ENCODE measurements around the gene BICDL2.
A peak's percentile ranks its signal among the peaks of the same experiment; 100 is the strongest.

BICDL2 gene

DNA sequence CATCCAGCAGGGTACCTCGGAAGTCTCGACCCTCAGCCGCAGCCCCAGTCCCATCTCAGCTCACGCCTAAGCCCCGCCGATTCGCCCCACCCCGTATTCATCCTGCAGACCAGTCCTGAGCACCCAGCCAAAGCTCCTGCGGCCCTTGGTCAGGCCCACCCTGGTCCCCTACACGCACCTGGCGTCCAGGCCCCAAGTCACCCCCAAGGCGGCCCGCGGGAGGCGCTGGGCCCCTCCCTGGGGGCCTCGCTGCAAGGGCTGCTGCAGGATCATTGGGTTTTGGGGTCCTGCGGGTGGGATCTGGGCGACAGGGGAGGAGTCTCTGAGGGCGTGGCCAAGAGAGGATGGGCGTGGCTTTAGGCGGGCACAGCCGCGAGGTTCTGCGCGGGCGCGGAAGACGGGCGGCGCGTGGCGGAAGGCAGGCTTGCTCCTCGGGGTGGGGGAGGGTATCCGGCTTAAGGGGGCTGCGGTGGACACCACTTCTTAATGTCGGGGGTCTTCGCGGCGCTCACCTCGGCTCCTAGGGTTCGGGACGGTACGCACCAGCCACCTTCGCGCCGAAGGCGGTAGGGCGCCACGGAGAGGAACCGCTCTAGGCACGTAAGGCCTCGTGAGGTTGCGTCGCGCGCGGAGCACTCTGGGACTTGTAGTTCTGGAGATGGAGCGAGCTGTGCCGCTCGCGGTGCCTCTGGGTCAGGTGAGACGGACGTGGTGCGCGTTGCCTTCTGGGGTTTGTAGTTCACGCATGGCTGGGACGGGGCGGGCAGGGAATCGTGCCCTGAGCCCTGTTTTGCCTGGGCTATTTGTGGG, 12.9 kb downstream of the BICDL2 start, which contains the start of the genes HCFC1R1 and THOC6 (continued):
- TF ChIP-seq, protein P1, sequence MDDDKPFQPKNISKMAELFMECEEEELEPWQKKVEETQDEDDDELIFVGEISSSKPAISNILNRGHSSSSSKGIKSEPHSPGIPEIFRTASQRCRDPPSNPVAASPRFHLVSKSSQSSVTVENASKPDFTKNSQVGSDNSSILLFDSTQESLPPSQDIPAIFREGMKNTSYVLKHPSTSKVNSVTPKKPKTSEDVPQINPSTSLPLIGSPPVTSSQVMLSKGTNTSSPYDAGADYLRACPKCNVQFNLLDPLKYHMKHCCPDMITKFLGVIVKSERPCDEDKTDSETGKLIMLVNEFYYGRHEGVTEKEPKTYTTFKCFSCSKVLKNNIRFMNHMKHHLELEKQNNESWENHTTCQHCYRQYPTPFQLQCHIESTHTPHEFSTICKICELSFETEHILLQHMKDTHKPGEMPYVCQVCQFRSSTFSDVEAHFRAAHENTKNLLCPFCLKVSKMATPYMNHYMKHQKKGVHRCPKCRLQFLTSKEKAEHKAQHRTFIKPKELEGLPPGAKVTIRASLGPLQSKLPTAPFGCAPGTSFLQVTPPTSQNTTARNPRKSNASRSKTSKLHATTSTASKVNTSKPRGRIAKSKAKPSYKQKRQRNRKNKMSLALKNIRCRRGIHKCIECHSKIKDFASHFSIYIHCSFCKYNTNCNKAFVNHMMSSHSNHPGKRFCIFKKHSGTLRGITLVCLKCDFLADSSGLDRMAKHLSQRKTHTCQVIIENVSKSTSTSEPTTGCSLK (tag by site-specific recombination; IDR thresholded peaks at IDR 0.05) = no peak
- TF ChIP-seq, protein P2, sequence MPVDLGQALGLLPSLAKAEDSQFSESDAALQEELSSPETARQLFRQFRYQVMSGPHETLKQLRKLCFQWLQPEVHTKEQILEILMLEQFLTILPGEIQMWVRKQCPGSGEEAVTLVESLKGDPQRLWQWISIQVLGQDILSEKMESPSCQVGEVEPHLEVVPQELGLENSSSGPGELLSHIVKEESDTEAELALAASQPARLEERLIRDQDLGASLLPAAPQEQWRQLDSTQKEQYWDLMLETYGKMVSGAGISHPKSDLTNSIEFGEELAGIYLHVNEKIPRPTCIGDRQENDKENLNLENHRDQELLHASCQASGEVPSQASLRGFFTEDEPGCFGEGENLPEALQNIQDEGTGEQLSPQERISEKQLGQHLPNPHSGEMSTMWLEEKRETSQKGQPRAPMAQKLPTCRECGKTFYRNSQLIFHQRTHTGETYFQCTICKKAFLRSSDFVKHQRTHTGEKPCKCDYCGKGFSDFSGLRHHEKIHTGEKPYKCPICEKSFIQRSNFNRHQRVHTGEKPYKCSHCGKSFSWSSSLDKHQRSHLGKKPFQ (tag by site-specific recombination; IDR thresholded peaks at IDR 0.05) = no peak
- TF ChIP-seq ZNF140 (tag by site-specific recombination; IDR thresholded peaks at IDR 0.05) = no peak
- TF ChIP-seq KLF8 (tag by site-specific recombination; IDR thresholded peaks at IDR 0.05) = peak; percentile 90
- no peak for TF ChIP-seq ZNF174 (tag by site-specific recombination; IDR thresholded peaks at IDR 0.05)
- TF ChIP-seq, protein P3, sequence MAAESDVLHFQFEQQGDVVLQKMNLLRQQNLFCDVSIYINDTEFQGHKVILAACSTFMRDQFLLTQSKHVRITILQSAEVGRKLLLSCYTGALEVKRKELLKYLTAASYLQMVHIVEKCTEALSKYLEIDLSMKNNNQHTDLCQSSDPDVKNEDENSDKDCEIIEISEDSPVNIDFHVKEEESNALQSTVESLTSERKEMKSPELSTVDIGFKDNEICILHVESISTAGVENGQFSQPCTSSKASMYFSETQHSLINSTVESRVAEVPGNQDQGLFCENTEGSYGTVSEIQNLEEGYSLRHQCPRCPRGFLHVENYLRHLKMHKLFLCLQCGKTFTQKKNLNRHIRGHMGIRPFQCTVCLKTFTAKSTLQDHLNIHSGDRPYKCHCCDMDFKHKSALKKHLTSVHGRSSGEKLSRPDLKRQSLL (tag by site-specific recombination; IDR thresholded peaks at IDR 0.05) = peak; percentile 97
- TF ChIP-seq ZNF239 (tag by site-specific recombination; IDR thresholded peaks at IDR 0.05) = peak; percentile 10; the same call in 1 of the 2 replicates
- TF ChIP-seq GLIS2 (tag by site-specific recombination; IDR thresholded peaks at IDR 0.05) = peak; percentile 93
- peak; percentile 91 for TF ChIP-seq ZNF600 (tag by site-specific recombination; IDR thresholded peaks at IDR 0.05)
- TF ChIP-seq ZSCAN30 (tag by site-specific recombination; IDR thresholded peaks at IDR 0.05) = peak; percentile 40
- TF ChIP-seq ZNF23 (tag by site-specific recombination; IDR thresholded peaks at IDR 0.05; ENCODE audit: borderline replicate concordance) = no peak

DNA sequence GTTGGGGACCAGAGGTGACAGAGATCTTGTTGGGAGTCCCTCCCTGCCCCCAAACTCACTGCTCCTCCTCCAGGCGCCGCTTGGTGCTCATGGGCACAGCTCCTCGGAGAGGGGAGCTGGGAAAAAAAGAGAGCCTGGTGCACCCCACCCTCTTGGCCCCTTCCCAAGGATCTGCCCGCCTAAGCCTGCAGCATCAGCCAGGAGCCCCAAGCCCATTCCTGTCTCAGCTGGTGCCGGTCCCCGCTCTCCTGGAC, 13.4 kb downstream of the BICDL2 start:
- H3K4me1 ChIP-seq (ENCODE audit: control insufficient read depth, insufficient read depth, low read length) = peaks cover 25% of the 10 kb centered on the region
- TF ChIP-seq, protein P4, sequence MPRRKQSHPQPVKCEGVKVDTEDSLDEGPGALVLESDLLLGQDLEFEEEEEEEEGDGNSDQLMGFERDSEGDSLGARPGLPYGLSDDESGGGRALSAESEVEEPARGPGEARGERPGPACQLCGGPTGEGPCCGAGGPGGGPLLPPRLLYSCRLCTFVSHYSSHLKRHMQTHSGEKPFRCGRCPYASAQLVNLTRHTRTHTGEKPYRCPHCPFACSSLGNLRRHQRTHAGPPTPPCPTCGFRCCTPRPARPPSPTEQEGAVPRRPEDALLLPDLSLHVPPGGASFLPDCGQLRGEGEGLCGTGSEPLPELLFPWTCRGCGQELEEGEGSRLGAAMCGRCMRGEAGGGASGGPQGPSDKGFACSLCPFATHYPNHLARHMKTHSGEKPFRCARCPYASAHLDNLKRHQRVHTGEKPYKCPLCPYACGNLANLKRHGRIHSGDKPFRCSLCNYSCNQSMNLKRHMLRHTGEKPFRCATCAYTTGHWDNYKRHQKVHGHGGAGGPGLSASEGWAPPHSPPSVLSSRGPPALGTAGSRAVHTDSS (tag by site-specific recombination; IDR thresholded peaks at IDR 0.05) = peak; percentile 6; the same call in 1 of the 2 replicates
- TF ChIP-seq ZXDB (tag by site-specific recombination; IDR thresholded peaks at IDR 0.05) = 0 out of 2 replicates have a peak, but pooled peaks have one; percentile 0
- 0 out of 2 replicates have a peak, but pooled peaks have one; percentile 2 for TF ChIP-seq ZIC2 (tag by site-specific recombination; IDR thresholded peaks at IDR 0.05)
- peak; percentile 9; the same call in 1 of the 2 replicates for TF ChIP-seq BCL11A (tag by site-specific recombination; IDR thresholded peaks at IDR 0.05; ENCODE audit: low read depth)
- TF ChIP-seq EGR2 (tag by site-specific recombination; IDR thresholded peaks at IDR 0.05; ENCODE audit: low read depth) = no peak
- TF ChIP-seq ZNF660 (tag by site-specific recombination; IDR thresholded peaks at IDR 0.05) = no peak
- TF ChIP-seq RBAK (tag by site-specific recombination; IDR thresholded peaks at IDR 0.05) = no peak
- peak; percentile 73 for TF ChIP-seq IKZF3 (tag by site-specific recombination; IDR thresholded peaks at IDR 0.05)
- no peak for TF ChIP-seq ZNF202 (tag by site-specific recombination; IDR thresholded peaks at IDR 0.05; ENCODE audit: borderline replicate concordance)
- TF ChIP-seq ZNF423 (tag by site-specific recombination; IDR thresholded peaks at IDR 0.05) = no peak
- no peak for TF ChIP-seq SCRT1 (tag by site-specific recombination; IDR thresholded peaks at IDR 0.05; ENCODE audit: borderline replicate concordance)
- TF ChIP-seq, protein P5, sequence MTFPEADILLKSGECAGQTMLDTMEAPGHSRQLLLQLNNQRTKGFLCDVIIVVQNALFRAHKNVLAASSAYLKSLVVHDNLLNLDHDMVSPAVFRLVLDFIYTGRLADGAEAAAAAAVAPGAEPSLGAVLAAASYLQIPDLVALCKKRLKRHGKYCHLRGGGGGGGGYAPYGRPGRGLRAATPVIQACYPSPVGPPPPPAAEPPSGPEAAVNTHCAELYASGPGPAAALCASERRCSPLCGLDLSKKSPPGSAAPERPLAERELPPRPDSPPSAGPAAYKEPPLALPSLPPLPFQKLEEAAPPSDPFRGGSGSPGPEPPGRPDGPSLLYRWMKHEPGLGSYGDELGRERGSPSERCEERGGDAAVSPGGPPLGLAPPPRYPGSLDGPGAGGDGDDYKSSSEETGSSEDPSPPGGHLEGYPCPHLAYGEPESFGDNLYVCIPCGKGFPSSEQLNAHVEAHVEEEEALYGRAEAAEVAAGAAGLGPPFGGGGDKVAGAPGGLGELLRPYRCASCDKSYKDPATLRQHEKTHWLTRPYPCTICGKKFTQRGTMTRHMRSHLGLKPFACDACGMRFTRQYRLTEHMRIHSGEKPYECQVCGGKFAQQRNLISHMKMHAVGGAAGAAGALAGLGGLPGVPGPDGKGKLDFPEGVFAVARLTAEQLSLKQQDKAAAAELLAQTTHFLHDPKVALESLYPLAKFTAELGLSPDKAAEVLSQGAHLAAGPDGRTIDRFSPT (tag by site-specific recombination; IDR thresholded peaks at IDR 0.05) = peak; percentile 69
- TF ChIP-seq, protein P6, sequence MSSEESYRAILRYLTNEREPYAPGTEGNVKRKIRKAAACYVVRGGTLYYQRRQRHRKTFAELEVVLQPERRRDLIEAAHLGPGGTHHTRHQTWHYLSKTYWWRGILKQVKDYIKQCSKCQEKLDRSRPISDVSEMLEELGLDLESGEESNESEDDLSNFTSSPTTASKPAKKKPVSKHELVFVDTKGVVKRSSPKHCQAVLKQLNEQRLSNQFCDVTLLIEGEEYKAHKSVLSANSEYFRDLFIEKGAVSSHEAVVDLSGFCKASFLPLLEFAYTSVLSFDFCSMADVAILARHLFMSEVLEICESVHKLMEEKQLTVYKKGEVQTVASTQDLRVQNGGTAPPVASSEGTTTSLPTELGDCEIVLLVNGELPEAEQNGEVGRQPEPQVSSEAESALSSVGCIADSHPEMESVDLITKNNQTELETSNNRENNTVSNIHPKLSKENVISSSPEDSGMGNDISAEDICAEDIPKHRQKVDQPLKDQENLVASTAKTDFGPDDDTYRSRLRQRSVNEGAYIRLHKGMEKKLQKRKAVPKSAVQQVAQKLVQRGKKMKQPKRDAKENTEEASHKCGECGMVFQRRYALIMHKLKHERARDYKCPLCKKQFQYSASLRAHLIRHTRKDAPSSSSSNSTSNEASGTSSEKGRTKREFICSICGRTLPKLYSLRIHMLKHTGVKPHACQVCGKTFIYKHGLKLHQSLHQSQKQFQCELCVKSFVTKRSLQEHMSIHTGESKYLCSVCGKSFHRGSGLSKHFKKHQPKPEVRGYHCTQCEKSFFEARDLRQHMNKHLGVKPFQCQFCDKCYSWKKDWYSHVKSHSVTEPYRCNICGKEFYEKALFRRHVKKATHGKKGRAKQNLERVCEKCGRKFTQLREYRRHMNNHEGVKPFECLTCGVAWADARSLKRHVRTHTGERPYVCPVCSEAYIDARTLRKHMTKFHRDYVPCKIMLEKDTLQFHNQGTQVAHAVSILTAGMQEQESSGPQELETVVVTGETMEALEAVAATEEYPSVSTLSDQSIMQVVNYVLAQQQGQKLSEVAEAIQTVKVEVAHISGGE (tag by site-specific recombination; conservative IDR thresholded peaks at IDR 0.05; ENCODE audit: low read depth) = no peak

More for the DNA sequence above, 13.4 kb downstream of the BICDL2 start:
- Histone ChIP-seq H3K4me3 (ENCODE audit: low read depth, low read length) (peak overlapping the region; percentile 72), H3K27ac (ENCODE audit: extremely low read depth, low read depth, low read length) (peak overlapping the region; percentile 85; the same call in 1 of the 2 replicates), H3K9me3 (ENCODE audit: control insufficient read depth, insufficient read depth, low read depth, low read length) (no peaks in the 10 kb centered on the region), H3K36me3 (ENCODE audit: control insufficient read depth in 2 of 2, insufficient read depth in 1 of 2, low read length in 2 of 2) (peaks cover 0 to 22% of the 10 kb centered on the region in 2 experiments; a peak in 1 of 3 replicates)
- CTCF ChIA-PET = interaction anchor here (0.6 to 4.1 kb wide), 4 partner anchors 8 to 1922 kb away, joined by 3 to 41 read pairs (median 4); no protein-coding TSS in a partner anchor
- POLR2A ChIA-PET = interaction anchor here (0.6 to 11.9 kb wide), 11 partner anchors 9 to 488 kb away, joined by 3 to 247 read pairs (median 4); partner anchors contain the start of gene PKMYT1

Data from HEK293 (cell line).